Parathyroid adenoma (tissue), 2 donors: ENCODE data around the gene RFTN1.

Source experiments
- H2AFZ ChIP-seq: fragments of 300-600 bp; sonication (generic); one replicate; pipeline ENCODE4 v1.7.0; 2017; ENCODE audit warnings: antibody characterized with exemption, mild to moderate bottlenecking
- H3K27ac ChIP-seq: fragments of 300-600 bp; sonication (generic); one replicate; pipeline ENCODE4 v1.7.0; 2017
- H3K27me3 ChIP-seq: fragments of 300-600 bp; sonication (generic); one replicate; pipeline ENCODE4 v1.7.0; 2017; ENCODE audit warnings: low read length; ENCODE audit not compliant: control insufficient read depth, insufficient read depth
- H3K36me3 ChIP-seq: fragments of 300-600 bp; sonication (generic); one replicate; pipeline ENCODE4 v1.7.0; 2017; ENCODE audit warnings: low read length; ENCODE audit not compliant: control insufficient read depth, insufficient read depth
- H3K4me1 ChIP-seq: fragments of 300-600 bp; sonication (generic); one replicate; pipeline ENCODE4 v1.7.0; 2017; ENCODE audit warnings: control low read depth
- H3K4me2 ChIP-seq: fragments of 300-600 bp; sonication (generic); one replicate; pipeline ENCODE4 v1.7.0; 2017; ENCODE audit warnings: low read length
- H3K4me3 ChIP-seq: fragments of 300-600 bp; sonication (generic); one replicate; pipeline ENCODE4 v1.7.0; 2017; ENCODE audit warnings: low read depth, low read length
- H3K79me2 ChIP-seq: fragments of 300-600 bp; sonication (generic); one replicate; pipeline ENCODE4 v1.7.0; 2017; ENCODE audit warnings: control low read depth
- H3K9ac ChIP-seq: fragments of 300-600 bp; sonication (generic); one replicate; pipeline ENCODE4 v1.7.0; 2017; ENCODE audit warnings: mild to moderate bottlenecking
- H3K9me3 ChIP-seq: fragments of 300-600 bp; sonication (generic); one replicate; pipeline ENCODE4 v1.7.0; 2017; ENCODE audit warnings: low read length; ENCODE audit not compliant: control insufficient read depth
- CTCF ChIP-seq: fragments of 300-600 bp; sonication (generic); IDR thresholded peaks from one replicate; pipeline ENCODE4 v1.7.0; 2017; ENCODE audit warnings: antibody characterized with exemption, mild to moderate bottlenecking
- donor health status: primary hyperparathyroidism.

Gene RFTN1

GRCh38 chr3:16332904-16333426 is 180.5 kb downstream of the RFTN1 start:
- no peak for TF ChIP-seq CTCF
- no peak overlapping the region for H3K27ac ChIP-seq
- H3K36me3 ChIP-seq, result no peaks in the 10 kb centered on the region

GRCh38 chr3:16331319-16331883 is 182.1 kb downstream of the RFTN1 start:
- no peaks in the 10 kb centered on the region for H3K9me3 ChIP-seq
- no peak overlapping the region for H3K9ac ChIP-seq
- no peak overlapping the region for H3K4me2 ChIP-seq
- H2AFZ ChIP-seq, result no peak overlapping the region
- no peaks in the 10 kb centered on the region for H3K27me3 ChIP-seq
- no peak for TF ChIP-seq CTCF
- no peaks in the 10 kb centered on the region for H3K36me3 ChIP-seq
- H3K79me2 ChIP-seq, result no peaks in the 10 kb centered on the region
- H3K4me1 ChIP-seq, result no peaks in the 10 kb centered on the region
- H3K27ac ChIP-seq, result no peak overlapping the region
- H3K4me3 ChIP-seq, result no peak overlapping the region

More at GRCh38 chr3:16332904-16333426, 180.5 kb downstream of the RFTN1 start:
- Histone ChIP-seq H3K27me3 (no peaks in the 10 kb centered on the region), H3K9me3 (no peaks in the 10 kb centered on the region), H3K9ac (no peak overlapping the region), H2AFZ (no peak overlapping the region), H3K79me2 (no peaks in the 10 kb centered on the region), H3K4me3 (no peak overlapping the region), H3K4me2 (no peak overlapping the region), H3K4me1 (no peaks in the 10 kb centered on the region)

- no peaks in the 10 kb centered on the region for H3K36me3 ChIP-seq
- H3K27me3 ChIP-seq, result no peaks in the 10 kb centered on the region
- H3K4me3 ChIP-seq, result no peak overlapping the region
- H3K9ac ChIP-seq, result no peak overlapping the region
- no peak for TF ChIP-seq CTCF
- no peaks in the 10 kb centered on the region for H3K79me2 ChIP-seq
- no peaks in the 10 kb centered on the region for H3K9me3 ChIP-seq
- no peak overlapping the region for H3K27ac ChIP-seq
- H2AFZ ChIP-seq, result no peak overlapping the region
- no peak overlapping the region for H3K4me2 ChIP-seq
- H3K4me1 ChIP-seq, result no peaks in the 10 kb centered on the region
Observed at GRCh38 chr3:16330351-16330750, 183.1 kb downstream of the RFTN1 start.

GRCh38 chr3:16329826-16330129 is 183.7 kb downstream of the RFTN1 start:
- Histone ChIP-seq H3K27ac (no peak overlapping the region), H3K4me2 (no peak overlapping the region), H3K9me3 (no peaks in the 10 kb centered on the region), H3K79me2 (no peaks in the 10 kb centered on the region), H3K9ac (no peak overlapping the region), H3K27me3 (no peaks in the 10 kb centered on the region), H3K4me1 (no peaks in the 10 kb centered on the region), H2AFZ (no peak overlapping the region), H3K4me3 (no peak overlapping the region), H3K36me3 (no peaks in the 10 kb centered on the region)
- TF ChIP-seq CTCF, result no peak

- no peak for TF ChIP-seq CTCF
- Histone ChIP-seq H3K4me1 (no peaks in the 10 kb centered on the region), H3K4me2 (no peak overlapping the region), H3K36me3 (no peaks in the 10 kb centered on the region), H3K27ac (no peak overlapping the region), H3K27me3 (no peaks in the 10 kb centered on the region), H3K9ac (no peak overlapping the region), H3K4me3 (no peak overlapping the region), H2AFZ (no peak overlapping the region), H3K9me3 (no peaks in the 10 kb centered on the region), H3K79me2 (no peaks in the 10 kb centered on the region)
Observed at GRCh38 chr3:16329036-16329825, 184.3 kb downstream of the RFTN1 start.
